ENCODE results near the gene PCBP3.
"Not testable (repeated sequence)": the region's sequence is repeated elsewhere in the genome, so short reads cannot be mapped to it uniquely, and the experiment has no call there.

PCBP3 gene

DNA sequence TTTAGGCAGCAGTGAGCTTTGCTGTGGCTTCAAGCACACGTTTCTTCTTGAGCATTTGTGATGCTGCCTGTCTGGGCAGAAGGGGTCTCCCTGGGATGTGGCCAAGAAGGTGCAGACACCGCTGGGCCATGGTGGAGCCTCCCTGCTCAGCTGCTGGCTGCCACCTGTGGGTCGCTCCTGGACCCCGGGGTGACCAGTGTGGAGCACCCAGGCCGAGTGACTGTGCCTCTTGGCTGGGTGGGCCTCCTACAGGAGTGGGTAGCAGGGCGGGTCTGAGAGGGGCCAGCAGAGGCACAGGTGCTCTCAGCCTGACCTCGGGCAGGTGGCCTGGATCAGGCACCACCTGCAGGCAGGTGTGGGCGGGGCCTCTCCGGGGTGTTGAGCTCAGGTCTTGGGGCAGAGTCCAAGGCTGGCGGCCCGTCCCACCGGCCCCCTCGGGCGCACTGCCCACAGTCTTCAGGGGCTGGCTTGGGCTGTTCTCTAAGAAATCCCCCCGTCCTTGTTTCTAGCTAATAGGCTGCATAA is 296.1 kb downstream of the PCBP3 start:
- DNase-seq: no peak

DNA sequence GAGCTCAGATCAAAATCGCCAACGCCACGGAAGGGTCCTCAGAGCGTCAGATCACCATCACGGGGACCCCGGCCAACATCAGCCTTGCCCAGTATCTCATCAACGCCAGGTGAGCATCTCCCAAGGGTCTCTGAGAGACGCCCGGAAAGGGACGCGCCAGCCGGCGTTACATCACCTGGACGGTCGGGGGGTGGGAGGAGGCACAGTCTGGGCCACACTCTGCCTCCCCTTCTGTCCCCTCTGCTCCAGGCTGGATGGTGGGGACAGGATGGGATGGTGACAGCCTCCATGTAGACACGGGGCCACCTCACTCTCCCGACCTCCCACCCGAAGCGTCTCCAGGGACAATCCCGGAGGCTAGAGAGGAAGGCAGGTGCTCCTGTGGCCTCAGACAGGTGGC is 296.6 kb downstream of the PCBP3 start:
- no peak for DNase-seq

DNA sequence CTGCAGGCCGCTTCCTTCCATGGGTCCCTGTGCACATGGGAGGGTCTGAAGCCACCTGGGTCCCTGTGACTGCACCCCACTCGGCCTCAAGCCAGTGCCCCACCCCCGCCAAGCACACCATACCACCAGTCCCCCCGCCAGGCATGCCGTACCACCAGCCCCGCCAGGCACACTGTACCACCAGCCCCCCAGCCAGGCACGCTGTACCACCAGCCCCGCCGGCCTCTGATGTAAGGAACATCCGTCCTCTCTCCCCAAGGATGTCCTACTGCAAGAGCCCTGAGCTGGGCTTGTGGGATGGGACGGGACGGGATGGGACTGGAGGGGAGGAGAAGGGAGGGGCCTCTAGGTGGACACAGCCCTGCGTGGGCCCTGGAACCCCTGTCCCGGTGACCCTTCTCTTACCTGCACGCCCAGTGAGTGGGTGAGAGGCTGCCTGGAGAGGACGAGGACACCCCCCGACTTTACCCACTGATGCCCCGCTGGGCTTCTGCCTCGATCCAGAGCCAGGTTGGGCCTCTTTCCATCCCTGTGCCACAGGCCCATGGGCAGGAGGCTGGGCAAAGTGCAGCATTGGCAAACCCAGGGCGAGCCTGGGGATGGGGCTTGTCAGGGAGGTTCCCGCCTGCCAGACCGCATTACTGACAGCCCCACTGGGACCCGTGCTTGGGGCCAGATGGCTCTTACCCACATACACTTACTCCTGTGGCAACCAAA is 297.3 kb downstream of the PCBP3 start:
- no peak for DNase-seq

DNA sequence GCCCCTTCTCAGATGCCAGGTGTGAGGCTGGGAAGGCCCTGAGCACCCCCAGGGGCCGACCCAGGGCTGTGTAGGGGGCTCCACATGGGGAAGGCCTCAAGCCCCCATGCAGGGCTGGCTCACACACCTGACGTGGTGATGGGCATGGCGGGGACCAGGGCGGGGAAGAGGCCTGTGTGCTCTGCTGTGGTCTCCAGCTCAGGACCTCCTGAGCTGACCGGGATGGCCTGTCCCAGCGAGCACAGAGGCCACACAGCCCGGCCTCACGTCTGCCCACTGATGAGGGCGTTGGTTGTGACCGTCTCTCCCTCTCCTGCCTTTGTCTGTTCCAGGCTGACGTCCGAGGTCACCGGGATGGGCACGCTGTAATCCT is 297.8 kb downstream of the PCBP3 start:
- DNase-seq: no peak

DNA sequence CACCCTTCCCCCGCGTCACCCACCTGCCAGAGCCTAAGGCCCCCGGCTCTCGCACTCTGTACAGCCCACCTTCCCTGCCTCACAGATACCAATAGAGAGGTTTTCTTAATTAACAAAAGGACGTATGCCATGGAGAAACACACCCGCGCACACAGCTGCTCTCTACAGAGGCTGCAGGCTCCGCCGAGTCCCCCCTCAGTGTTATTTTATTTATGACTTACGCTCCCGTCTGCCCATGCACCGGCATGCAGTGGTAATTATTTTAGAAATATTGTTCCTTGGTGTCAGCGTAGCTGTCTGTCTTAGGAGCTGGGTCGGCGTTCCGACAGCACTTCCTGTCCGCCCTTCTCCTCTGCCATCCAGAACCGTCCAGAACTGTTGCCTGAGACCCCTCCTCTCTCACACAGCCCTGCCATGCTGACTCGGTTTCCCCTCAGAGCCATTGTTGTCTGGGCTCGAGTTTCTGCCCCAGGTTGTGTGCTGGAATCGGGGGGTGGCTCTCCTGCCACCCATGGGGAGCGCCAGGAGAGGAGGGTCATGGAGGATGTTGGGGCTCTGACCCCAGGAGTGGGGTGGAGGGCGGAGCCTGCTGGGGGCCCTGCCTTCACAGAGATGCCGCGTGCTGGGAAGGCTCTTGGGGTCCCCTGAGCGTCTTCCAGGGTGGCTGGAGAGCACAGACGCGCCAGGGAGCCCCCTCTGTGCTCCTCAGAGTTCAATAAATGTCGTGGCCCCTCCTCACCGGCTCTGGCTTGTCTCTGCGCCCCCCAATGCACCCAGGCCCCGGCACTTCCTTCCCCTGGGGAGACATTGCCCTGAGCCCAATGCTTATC is 298.4 kb downstream of the PCBP3 start:
- DNase-seq: no peak

DNA sequence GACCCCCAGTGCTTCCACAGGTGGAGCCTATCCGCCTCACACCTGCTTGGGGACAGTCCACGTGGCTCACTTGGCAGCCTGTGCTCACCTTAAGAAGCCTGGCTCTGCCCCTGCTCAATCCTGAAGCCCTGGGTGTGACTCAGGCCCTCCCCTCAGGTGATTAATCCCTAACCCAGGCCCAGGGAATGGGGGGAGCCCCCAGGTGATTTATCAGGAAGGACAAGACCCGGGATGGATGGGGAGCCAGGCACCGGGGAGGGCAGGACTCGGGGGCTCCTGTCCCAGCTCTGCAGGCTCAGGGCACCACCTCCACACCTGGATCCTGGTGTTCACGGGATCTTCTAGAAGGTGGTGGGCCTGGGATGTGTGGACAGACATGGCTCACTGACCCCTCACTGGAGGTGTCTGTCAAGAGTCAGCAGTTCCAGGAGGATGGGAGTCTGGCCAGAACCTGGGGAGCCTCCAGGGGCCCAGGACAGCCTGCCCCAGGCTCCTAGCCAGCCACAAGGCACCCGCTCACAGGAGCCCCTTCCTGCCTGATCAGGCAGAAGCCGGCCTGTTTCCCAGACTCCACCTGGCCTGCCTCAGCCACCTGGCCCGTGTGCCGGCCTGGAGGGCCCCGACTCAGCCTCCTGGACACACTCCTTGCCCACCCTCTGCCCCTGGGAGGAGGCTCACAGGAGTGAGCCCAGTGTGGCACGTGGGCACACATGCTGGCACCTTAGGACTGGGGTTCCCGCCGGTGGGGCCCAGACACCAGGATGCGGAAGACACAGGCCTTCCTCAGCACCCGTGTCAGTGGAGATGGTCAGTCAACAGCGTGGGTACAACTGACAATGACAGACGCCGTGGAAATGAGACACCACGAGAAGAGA is 299.5 kb downstream of the PCBP3 start:
- no peak for DNase-seq

DNA sequence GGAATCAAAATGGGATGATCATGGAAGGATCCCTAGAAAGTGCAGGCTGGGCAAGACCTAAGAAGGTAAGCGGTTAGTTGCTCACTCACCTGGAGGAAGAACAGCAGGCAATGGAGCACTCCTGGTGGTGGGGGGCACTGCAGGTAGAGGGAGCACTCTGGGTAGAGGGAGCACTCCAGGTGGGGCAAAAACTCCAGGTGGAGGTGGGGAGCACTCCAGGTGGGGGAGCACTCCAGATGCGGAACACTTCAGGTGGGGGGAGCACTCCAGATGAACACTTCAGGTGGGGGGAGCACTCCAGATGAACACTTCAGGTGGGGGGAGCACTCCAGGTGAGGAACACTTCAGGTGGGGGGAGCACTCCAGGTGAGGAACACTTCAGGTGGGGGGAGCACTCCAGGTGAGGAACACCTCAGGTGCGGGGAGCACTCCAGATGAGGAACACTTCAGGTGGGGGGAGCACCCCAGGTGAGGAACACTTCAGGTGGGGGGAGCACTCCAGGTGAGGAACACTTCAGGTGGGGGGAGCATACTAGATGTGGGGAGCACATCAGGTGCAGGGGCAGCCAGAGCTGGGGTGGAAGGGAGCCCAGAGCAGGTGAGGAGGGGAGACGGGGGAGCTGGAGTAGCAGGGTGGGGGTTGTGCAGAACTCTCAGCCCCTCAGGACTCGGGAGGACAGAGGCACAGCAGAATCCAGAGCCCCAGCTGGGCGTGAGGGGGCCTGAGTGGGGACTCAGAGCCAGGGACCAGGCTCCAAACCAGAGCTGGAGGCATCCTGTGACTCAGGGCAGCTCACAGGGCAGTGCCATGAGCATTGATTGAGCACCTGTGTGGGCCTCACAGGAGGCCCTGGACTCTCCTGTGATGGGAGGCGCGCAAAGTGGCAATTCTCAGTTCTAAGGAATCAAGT is 300.4 kb downstream of the PCBP3 start:
- DNase-seq: no peak

DNA sequence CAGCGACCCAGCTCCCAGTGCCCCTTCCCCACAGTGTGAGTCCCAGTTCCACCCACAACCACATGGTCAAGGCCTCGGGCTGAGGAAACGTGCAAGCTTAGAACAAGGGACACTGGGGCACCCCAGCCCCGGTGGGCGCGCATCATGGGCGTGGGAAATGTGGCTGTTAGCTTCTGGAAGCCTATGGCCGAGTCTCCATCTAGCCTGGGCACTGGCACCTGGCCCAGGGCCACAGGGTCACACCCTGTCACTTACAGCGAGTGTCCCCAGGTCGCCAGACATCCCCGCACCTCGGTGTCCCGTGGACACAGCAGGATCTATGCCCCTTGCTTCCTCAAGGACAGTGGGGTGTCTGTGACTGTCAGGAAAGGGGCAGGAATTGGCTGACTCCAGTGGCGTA is 301.1 kb downstream of the PCBP3 start:
- DNase-seq: no peak

DNA sequence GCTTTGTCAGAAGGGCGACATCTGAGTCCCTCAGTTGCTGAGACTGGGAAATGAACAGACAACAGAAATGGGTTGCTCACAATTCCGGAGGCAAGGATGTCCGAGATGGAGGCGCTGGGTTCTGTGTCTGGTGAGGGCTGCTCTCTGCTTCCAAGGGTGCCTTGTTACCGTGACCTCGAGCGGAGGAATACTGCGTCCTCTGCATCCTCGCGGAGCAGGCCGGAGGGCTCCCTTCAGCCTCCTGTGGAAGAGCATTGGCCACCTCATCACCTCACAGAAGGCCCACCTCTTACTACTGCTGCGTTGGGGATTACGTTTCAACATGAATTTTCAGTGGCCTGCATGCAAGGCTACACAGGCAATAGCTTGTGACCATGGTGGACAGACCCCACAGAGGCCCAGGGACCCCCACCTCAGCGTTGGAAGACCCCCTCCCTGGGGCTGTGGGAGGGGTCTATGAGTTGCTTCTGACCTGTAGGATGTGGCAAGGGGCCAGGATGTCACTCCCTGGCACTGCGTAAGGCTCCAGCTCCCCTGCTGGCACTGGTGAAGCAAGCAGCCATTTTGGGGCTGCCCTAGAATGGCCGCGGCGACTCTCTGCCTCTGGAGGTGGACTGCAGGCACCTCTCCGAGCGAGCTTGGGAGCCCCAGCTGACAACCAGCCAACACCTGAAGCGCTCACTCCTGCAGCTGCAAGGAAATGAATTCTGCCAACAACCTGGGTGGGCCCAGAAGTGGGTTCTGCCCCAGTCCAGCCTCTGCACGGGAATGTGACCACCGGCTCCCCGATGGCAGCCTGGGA is 301.7 kb downstream of the PCBP3 start:
- DNase-seq: no peak

DNA sequence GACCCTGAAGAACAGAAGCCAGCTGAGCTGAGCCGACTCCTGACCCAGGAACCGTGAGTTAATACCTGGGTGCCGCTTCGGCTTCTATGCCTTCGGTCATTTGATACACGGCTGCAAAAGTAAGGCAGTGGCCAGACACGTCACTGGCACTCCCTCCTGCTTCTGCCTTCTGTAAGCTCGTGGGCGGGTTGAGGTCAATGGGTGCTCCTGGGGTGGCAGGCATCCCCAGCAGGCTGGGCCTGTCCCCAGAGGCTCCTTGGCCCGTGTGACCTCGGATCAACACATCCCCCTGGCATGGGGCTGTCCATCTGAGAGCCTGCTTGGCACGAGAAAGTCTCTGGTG is 302.3 kb downstream of the PCBP3 start:
- DNase-seq: no peak

DNA sequence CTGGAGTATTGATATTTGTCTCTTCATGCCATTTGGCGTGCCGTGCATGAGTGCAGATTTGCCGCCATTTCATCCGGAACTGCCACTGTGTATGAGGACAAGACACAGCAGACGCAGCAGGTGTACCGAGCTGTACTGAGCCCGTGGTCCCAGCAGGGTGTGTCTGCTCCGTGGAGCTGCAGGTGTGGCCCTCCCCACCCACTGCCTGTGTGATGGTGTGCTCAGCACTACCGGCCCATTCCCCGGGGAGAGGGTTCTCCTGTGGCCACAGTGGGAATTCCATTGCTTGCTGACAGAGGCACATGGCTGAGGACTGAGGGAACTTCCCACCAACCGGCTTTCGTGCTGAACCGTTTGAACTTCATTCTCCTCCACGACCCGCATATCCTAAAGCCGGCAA is 303.8 kb downstream of the PCBP3 start:
- DNase-seq: no peak

DNA sequence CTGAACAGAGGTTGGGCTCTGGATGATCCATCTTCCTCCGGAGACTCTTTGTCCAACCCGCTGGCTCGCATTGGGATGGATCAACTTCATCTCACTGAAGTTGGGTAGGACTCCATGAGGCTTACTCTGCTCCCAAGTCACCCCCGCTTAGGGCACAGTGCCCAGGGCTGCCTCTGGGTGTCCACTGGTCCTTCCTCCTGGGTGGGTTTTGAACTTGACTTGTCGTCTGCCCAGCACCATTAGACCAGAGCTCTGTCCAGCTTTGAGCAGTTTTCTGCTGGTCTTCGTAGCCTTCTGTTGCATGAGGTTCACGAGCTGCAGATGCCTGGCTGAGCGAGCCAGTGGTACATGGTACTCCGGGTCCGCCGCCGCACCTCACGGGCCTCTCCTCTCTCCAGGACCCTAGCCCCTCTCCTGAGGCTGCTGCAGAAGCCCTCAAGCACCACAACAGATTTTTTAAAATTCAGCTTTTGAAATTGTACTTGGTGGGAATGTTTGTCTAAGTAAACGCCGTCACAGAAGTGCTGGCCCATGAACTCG is 304.3 kb downstream of the PCBP3 start:
- DNase-seq: no peak

DNA sequence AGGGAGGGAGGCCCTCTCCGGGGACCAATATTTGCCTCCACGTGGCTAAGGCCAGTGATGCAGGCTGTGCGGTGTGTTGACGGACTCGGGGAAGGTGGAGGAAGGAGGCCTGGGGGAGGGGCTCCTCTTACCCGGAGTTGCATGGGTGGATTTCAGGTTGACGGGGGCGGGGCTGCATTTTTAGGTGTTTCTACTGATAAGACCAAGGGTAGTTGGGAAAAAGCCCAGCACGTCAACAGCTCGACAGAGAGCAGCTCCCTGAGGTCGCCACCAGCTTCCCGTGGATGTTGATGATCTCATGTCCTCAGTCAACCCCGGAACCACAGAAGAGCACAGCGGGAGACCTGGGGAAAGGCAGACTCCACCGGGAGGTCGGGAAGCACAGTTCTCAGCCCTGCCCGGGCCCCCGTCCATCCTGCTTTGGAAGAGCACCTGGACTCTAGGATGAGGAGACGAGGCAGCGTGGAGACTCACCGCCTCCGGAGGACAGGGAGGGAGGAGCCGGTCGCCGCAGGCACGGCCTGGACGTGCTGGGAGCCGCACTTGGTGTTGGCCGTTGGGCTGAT is 305.1 kb downstream of the PCBP3 start:
- DNase-seq: no peak

DNA sequence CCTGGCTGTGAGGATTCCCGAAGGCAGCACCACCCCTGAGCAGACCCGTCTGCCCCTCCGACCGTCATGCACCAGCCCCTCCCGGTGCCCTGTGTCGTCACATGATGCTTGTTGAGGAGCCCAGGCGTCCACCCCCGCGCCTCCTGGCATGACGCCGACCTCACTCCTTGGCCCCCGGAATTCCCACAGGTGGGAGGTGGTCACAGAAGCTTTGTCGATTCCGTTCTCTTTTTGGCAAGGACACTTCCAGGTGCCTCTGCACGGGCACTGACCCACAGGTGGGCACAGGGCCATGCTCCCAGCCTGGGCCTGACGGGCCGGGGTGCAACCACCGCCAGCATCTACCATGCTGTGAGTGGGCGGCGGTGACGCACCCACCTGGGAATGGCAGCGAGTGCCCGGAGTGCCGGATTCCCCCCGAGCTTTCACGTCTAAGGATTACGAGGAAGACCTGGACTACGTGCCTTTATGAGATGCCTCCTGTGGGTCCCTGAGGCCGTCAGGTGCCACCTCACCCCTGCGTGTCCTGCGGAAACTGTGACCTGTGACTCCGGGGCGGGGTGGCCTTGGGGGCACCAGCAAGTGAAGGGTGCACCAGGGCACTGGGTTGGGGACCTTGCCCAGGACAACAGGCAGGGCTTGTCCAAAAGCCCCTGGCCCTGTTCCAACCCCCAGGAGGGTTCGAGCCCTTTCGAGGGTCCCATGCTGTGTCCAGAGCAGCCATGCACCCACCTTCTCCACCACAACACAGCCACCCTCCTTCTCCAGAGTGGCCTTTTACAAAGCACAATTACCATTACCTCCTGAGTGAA is 306.6 kb downstream of the PCBP3 start:
- DNase-seq: no peak

DNA sequence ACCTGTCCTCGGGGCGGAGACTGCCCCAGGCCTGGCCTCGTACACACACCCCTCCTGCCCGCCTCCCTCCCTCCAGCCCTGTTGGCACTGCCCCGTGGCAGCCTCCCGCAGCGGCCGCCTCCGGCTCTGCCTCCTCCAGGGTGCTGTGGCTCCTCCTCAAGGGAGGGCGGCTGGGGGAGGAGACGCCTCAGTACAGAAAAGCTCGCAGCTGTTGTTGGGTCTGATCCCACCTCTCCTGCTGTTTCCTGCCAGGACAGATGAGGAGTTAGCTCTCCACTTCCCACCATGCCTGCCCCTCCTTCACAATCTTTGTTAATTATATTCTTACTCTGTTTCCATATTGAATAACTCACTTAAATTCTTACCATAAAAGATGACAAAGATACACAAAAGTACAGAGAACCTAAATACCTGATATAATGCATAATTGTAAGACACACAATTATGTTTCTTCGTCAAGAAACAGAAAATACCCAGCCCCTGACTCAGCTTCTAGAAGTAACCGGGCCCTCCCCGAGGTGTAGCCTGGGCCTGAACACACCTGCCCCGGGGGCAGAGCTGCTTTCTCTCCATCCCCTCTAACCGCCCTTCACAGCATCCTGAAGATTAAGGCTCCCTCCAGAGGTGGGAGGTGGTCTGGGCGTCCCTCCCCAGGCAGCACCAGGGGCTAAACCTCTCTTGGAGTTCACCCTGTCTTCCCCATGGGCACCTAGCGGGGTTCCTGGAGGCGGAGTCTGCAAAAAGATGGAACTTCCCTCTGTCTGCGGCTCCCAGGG is 307.4 kb downstream of the PCBP3 start:
- no peak for DNase-seq

DNA sequence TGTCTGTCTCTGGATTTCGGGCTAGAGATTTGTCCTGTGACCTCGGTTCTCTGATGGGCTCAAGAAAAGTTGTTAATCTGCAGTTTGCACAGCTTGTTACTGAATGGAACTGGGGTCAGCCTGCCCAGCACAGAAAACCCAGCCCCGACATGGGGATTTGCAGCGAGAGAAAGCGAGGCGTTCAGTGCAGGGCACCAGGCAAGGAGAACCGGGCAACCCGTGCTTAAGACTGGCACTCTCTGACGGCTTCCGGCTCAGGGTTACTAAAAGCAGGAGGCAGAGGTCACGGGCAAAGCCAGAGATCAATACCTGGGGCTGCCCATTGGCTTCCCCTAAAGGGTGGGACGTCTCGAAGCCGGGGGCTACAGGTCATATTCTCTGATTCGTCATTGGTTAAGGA is 308.2 kb downstream of the PCBP3 start:
- no peak for DNase-seq

DNA sequence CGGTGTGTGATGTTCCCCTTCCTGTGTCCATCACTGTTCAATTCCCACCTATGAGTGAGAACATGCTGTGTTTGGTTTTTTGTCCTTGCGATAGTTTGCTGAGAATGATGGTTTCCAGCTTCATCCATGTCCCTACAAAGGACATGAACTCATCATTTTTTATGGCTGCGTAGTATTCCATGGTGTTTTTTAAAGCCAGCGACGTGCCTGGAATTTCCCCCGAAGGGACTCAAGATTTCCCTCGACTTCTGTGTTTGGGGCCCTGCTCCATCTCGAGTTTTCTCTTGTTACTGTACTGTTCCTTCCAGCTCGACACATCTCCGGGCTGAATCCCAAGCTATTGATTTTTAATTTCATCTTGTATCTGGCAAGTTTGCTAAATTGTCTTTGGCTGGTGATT is 309.0 kb downstream of the PCBP3 start:
- not testable (repeated sequence) for DNase-seq

DNA sequence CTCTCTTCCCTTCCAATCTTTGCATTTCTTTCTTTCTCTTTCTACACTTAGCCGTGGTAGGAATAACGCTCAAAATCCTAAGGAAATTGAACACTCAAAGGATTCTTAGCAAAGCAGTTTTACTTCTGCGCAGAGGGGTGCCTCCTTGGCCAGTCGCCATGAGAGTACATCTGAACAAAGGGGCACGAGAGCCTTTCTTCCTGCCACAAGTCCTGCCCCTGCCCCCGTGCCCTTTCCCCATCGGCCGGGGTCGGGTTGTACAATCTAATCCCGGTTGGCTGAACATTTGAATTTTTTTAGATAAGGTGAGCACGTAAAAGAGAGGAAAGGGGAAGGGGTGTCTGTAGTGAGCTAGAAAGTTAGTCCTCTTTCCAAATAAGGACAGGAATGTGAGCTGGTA is 309.4 kb downstream of the PCBP3 start:
- no peak for DNase-seq

DNA sequence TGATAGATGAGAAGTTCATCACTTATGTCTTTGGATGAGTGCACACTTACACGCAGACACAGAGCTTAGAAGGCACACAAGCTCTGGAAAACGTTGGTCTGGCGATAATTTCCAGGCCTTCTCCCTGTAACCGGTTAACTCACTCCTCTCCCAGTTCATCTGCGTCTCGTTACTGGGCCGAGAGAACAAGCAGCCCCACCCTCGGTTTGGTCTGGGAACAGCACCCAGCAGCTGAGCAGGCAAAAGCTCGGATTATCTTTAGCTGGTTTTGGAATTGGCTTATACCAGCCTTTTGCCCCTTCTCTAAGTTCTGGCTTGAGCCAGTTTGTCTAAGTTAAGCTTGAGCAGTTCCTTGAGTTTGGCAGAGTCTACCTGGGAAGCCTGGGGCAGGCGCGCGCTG is 310.7 kb downstream of the PCBP3 start:
- no peak for DNase-seq

Measured in bone marrow (tissue), 2 donors.